ENCODE data around the gene VCL. TPM values are rescaled to one million over a fixed set of nuclear protein-coding genes. Genes with fewer than 3 reads are reported as not detected.

VCL gene
- polyA plus RNA-seq, 1 donor from 2014 or later, result 11.2 TPM

DNA sequence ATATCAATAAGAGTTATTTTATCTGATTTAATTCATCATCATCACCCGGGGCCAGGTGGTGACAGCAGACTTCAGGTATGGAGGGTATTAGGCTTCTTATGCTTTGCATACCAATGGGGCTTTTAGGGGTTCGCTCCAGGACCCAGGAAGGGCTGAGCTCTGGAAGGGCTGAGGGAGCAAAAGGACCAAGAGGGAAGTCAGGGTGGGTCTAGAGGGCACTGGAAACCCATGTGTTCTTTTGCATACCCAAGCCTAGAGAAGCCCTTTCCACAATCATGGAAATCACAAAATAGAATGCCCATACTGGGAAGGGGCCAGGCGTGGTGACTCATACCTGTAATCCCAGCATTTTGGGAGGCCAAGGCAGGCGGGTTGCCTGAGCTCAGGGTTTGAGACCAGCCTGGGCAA, 30.9 kb upstream of the VCL start:
- Histone ChIP-seq H3K36me3 (ENCODE audit: insufficient read depth, low read length) (no peaks in the 10 kb centered on the region), H3F3A (ENCODE audit: insufficient read depth, low read length, poor library complexity, severe bottlenecking) (no peaks in the 10 kb centered on the region), H3K4me2 (ENCODE audit: low read length) (no peak overlapping the region), H3K4me3 (ENCODE audit: low read length) (no peak overlapping the region), H3K9ac (ENCODE audit: low read length) (no peak overlapping the region), H2AFZ (ENCODE audit: low read depth, low read length) (no peak overlapping the region), H3K9me3 (ENCODE audit: low read length) (no peaks in the 10 kb centered on the region), H3K27me3 (ENCODE audit: insufficient read depth, low read depth, low read length) (no peaks in the 10 kb centered on the region), H4K20me1 (ENCODE audit: insufficient read depth) (no peaks in the 10 kb centered on the region), H3K27ac (ENCODE audit: low read length) (no peak overlapping the region), H3K79me2 (replicated peaks; ENCODE audit: insufficient read depth, low read length) (no peaks in the 10 kb centered on the region), H3K9me2 (ENCODE audit: insufficient read depth, low read length) (no peaks in the 10 kb centered on the region)
- TF ChIP-seq POLR2AphosphoS5 (IDR thresholded peaks at IDR 0.05) (no peak), RAD21 (conservative IDR thresholded peaks at IDR 0.05) (no peak), EZH2 (IDR thresholded peaks at IDR 0.05; ENCODE audit: borderline replicate concordance, insufficient read depth, low read length, poor library complexity, severe bottlenecking) (no peak), SMC3 (conservative IDR thresholded peaks at IDR 0.05; ENCODE audit: poor library complexity) (no peak), MXI1 (conservative IDR thresholded peaks at IDR 0.05; ENCODE audit: poor library complexity, severe bottlenecking) (no peak), EP300 (conservative IDR thresholded peaks at IDR 0.05; ENCODE audit: poor library complexity, severe bottlenecking) (no peak), TAF1 (IDR thresholded peaks at IDR 0.05; ENCODE audit: low read depth) (no peak)
- TF ChIP-seq, protein P1, sequence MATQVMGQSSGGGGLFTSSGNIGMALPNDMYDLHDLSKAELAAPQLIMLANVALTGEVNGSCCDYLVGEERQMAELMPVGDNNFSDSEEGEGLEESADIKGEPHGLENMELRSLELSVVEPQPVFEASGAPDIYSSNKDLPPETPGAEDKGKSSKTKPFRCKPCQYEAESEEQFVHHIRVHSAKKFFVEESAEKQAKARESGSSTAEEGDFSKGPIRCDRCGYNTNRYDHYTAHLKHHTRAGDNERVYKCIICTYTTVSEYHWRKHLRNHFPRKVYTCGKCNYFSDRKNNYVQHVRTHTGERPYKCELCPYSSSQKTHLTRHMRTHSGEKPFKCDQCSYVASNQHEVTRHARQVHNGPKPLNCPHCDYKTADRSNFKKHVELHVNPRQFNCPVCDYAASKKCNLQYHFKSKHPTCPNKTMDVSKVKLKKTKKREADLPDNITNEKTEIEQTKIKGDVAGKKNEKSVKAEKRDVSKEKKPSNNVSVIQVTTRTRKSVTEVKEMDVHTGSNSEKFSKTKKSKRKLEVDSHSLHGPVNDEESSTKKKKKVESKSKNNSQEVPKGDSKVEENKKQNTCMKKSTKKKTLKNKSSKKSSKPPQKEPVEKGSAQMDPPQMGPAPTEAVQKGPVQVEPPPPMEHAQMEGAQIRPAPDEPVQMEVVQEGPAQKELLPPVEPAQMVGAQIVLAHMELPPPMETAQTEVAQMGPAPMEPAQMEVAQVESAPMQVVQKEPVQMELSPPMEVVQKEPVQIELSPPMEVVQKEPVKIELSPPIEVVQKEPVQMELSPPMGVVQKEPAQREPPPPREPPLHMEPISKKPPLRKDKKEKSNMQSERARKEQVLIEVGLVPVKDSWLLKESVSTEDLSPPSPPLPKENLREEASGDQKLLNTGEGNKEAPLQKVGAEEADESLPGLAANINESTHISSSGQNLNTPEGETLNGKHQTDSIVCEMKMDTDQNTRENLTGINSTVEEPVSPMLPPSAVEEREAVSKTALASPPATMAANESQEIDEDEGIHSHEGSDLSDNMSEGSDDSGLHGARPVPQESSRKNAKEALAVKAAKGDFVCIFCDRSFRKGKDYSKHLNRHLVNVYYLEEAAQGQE (IDR thresholded peaks at IDR 0.05; ENCODE audit: borderline replicate concordance), result no peak
- TF ChIP-seq, protein P2, sequence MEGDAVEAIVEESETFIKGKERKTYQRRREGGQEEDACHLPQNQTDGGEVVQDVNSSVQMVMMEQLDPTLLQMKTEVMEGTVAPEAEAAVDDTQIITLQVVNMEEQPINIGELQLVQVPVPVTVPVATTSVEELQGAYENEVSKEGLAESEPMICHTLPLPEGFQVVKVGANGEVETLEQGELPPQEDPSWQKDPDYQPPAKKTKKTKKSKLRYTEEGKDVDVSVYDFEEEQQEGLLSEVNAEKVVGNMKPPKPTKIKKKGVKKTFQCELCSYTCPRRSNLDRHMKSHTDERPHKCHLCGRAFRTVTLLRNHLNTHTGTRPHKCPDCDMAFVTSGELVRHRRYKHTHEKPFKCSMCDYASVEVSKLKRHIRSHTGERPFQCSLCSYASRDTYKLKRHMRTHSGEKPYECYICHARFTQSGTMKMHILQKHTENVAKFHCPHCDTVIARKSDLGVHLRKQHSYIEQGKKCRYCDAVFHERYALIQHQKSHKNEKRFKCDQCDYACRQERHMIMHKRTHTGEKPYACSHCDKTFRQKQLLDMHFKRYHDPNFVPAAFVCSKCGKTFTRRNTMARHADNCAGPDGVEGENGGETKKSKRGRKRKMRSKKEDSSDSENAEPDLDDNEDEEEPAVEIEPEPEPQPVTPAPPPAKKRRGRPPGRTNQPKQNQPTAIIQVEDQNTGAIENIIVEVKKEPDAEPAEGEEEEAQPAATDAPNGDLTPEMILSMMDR (IDR thresholded peaks at IDR 0.05; ENCODE audit: poor library complexity, severe bottlenecking), result no peak

DNA sequence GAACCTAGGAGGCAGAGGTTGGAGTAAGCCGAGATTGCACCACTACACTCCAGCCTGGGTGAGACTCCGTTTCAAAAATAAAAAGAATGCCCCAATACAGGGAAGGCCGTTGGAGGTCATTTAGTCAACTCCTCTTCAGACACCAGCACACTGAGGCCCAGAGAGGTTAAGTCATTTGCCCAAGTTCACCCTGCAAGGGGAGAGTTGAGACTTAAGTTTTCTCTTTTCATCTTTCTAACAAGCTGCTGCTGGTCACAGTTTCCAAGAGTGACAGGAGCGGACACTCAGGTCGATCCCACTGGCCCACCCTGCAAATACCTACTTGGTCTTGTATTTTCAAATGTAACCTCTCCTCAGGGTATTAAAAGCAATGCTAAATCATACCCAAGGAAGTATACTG, 30.4 kb upstream of the VCL start:
- Histone ChIP-seq H3K79me2 (replicated peaks; ENCODE audit: insufficient read depth, low read length) (no peaks in the 10 kb centered on the region), H3K9me3 (ENCODE audit: low read length) (no peaks in the 10 kb centered on the region), H3K4me2 (ENCODE audit: low read length) (no peak overlapping the region), H3K9me2 (ENCODE audit: insufficient read depth, low read length) (no peaks in the 10 kb centered on the region), H3K27ac (ENCODE audit: low read length) (no peak overlapping the region), H3F3A (ENCODE audit: insufficient read depth, low read length, poor library complexity, severe bottlenecking) (no peaks in the 10 kb centered on the region), H3K36me3 (ENCODE audit: insufficient read depth, low read length) (no peaks in the 10 kb centered on the region), H2AFZ (ENCODE audit: low read depth, low read length) (no peak overlapping the region), H3K9ac (ENCODE audit: low read length) (no peak overlapping the region), H3K4me3 (ENCODE audit: low read length) (no peak overlapping the region), H4K20me1 (ENCODE audit: insufficient read depth) (no peaks in the 10 kb centered on the region), H3K27me3 (ENCODE audit: insufficient read depth, low read depth, low read length) (no peaks in the 10 kb centered on the region)
- TF ChIP-seq, protein P1 (IDR thresholded peaks at IDR 0.05; ENCODE audit: borderline replicate concordance), result no peak
- TF ChIP-seq RAD21 (conservative IDR thresholded peaks at IDR 0.05), result no peak
- no peak for TF ChIP-seq EZH2 (IDR thresholded peaks at IDR 0.05; ENCODE audit: borderline replicate concordance, insufficient read depth, low read length, poor library complexity, severe bottlenecking)
- TF ChIP-seq, protein P2 (IDR thresholded peaks at IDR 0.05; ENCODE audit: poor library complexity, severe bottlenecking), result no peak
- no peak for TF ChIP-seq TAF1 (IDR thresholded peaks at IDR 0.05; ENCODE audit: low read depth)
- no peak for TF ChIP-seq POLR2AphosphoS5 (IDR thresholded peaks at IDR 0.05)
- TF ChIP-seq SMC3 (conservative IDR thresholded peaks at IDR 0.05; ENCODE audit: poor library complexity), result no peak
- TF ChIP-seq MXI1 (conservative IDR thresholded peaks at IDR 0.05; ENCODE audit: poor library complexity, severe bottlenecking), result no peak
